H54 (cell line): ENCODE measurements around the gene LRRTM3.

Experiments used
- DNase-seq: peaks from one replicate; pipeline ENCODE4 v3.0.0; 2011; ENCODE audit warnings: low spot score, mixed read lengths; ENCODE audit not compliant: insufficient read length
- FAIRE-seq: peaks from 3 replicates; lab custom pipeline; 2011; peaks lifted over from hg19 to GRCh38; lab: Jason Lieb, UNC
- POLR2A ChIP-seq: IDR thresholded peaks from 2 replicates; pipeline ENCODE4 v1.6.1; 2011; ENCODE audit warnings: low read depth, mild to moderate bottlenecking, low read length

LRRTM3 gene

DNA sequence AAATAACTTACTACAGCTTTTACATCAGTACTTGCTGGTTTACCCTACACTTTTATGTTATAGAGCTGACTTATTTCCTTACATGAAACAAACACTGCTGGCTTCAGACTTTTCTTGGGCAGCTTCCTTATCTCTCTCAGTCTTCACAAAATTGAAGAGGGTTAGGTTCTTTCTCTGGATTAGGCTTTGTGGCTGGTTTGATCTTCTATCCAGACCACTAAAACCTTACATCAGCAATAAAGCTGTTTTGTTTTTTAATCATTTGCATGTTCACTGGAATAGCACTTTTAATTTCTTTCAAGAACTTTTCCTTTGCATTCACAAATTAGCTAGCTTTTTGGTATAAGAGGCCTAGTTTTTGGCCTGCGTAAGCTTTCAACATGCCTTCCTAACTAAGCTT is 218.7 kb downstream of the LRRTM3 start:
- TF ChIP-seq POLR2A: no peak
- FAIRE-seq: no peak

More for the DNA sequence above, 218.7 kb downstream of the LRRTM3 start:
- no peak for DNase-seq
